Endodermal cell (in vitro differentiated cells): ENCODE results near the gene PSPC1. TPM values are rescaled to one million over a fixed set of nuclear protein-coding genes. Genes with fewer than 3 reads are reported as not detected.
"Not testable (repeated sequence)": the region's sequence is repeated elsewhere in the genome, so short reads cannot be mapped to it uniquely, and the experiment has no call there.

ENCODE experiments used
- DNase-seq: peaks from one replicate; pipeline ENCODE4 v3.0.0-alpha.2; 2017
- H3K27ac ChIP-seq: 2 replicates; pipeline ENCODE4 v1.5.1; 2013; ENCODE audit warnings: mild to moderate bottlenecking, low read depth, low read length, moderate library complexity
- H3K27me3 ChIP-seq: 2 replicates; pipeline ENCODE4 v1.6.1; 2013; ENCODE audit warnings: mild to moderate bottlenecking, low read length, moderate library complexity; ENCODE audit not compliant: insufficient read depth, control insufficient read depth, poor library complexity, severe bottlenecking
- H3K36me3 ChIP-seq: 2 replicates; pipeline ENCODE4 v1.7.0; 2013; ENCODE audit warnings: mild to moderate bottlenecking, low read length, moderate library complexity; ENCODE audit not compliant: control insufficient read depth, insufficient read depth
- H3K4me1 ChIP-seq: one replicate; pipeline ENCODE4 v1.7.0; 2013; ENCODE audit warnings: low read length; ENCODE audit not compliant: control insufficient read depth, insufficient read depth
- H3K4me3 ChIP-seq: 2 replicates; pipeline ENCODE4 v1.5.1; 2013; ENCODE audit warnings: mild to moderate bottlenecking, low read length, moderate library complexity
- H3K9ac ChIP-seq: 2 replicates; pipeline ENCODE4 v1.6.1; 2013; ENCODE audit warnings: mild to moderate bottlenecking, low read length, moderate library complexity; ENCODE audit not compliant: poor library complexity, severe bottlenecking; ENCODE audit errors: extremely low read depth
- H3K9me3 ChIP-seq: 2 replicates; pipeline ENCODE4 v1.6.1; 2013; ENCODE audit warnings: mild to moderate bottlenecking, low read length, moderate library complexity; ENCODE audit not compliant: control insufficient read depth
- H3K27ac Mint-ChIP-seq: 2 replicates; pipeline ENCODE4 v1.8.0; 2020; ENCODE audit warnings: mixed read lengths
- H3K27me3 Mint-ChIP-seq: 2 replicates; pipeline ENCODE4 v1.8.0; 2021; ENCODE audit warnings: mild to moderate bottlenecking, mixed read lengths; ENCODE audit not compliant: insufficient read depth
- H3K36me3 Mint-ChIP-seq: 2 replicates; pipeline ENCODE4 v1.8.0; 2020; ENCODE audit warnings: low read depth, mixed read lengths
- H3K4me1 Mint-ChIP-seq: 2 replicates; pipeline ENCODE4 v1.8.0; 2020; ENCODE audit warnings: mixed read lengths
- H3K4me3 Mint-ChIP-seq: 2 replicates; pipeline ENCODE4 v1.8.0; 2020; ENCODE audit warnings: mild to moderate bottlenecking, moderate library complexity, mixed read lengths
- H3K9me3 Mint-ChIP-seq: 2 replicates; pipeline ENCODE4 v1.8.0; 2020; ENCODE audit warnings: mild to moderate bottlenecking, mixed read lengths
- WGBS, 2 experiments: methylation state at CpG; one replicate each; pipeline versions ENCODE4 v1.1.5 to v1.1.7; 2013; ENCODE audit warnings: missing lambda C conversion rate in 2 of 2, mixed read lengths in 1 of 2; ENCODE audit not compliant: insufficient coverage in 1 of 2, insufficient read length in 1 of 2; 5-methylcytosine and 5-hydroxymethylcytosine counted together
- long read RNA-seq, 4 experiments: library from polyadenylated mRNA in 2 of 4; library from RNA in 1 of 4; library from capped mRNA in 1 of 4; stranded (forward) in 3 of 4; unstranded in 1 of 4; transcript quantifications; one replicate each; pipeline ENCODE4 v2.0.0, GENCODE V29; 2020 to 2021; ENCODE audit warnings: inconsistent platforms in 1 of 4
- polyA plus RNA-seq, 2 experiments: library from polyadenylated mRNA; stranded (reverse); fragments of 50-300 nt; gene quantifications; one replicate each; pipeline ENCODE4 v1.2.3, GENCODE V29; 2013
- total RNA-seq, 2 donors: library from RNA; stranded (reverse); fragmentation: NEBNext Ultra II Directional in 1 of 2; extraction: Animal tissue kit (Norgen Biotek cat#: 25700) in 1 of 2; gene quantifications; 2 replicates in 1 of 2; 3 replicates in 1 of 2; pipeline ENCODE4 v1.2.1, GENCODE V29; 2021
- TF ChIP-seq, protein P1 (sequence below): fragments of 200-600 bp; sonication (generic); conservative IDR thresholded peaks from 2 replicates; pipeline ENCODE4 v1.5.0; 2021; ENCODE audit warnings: antibody characterized with exemption, mild to moderate bottlenecking

Gene PSPC1, protein sequence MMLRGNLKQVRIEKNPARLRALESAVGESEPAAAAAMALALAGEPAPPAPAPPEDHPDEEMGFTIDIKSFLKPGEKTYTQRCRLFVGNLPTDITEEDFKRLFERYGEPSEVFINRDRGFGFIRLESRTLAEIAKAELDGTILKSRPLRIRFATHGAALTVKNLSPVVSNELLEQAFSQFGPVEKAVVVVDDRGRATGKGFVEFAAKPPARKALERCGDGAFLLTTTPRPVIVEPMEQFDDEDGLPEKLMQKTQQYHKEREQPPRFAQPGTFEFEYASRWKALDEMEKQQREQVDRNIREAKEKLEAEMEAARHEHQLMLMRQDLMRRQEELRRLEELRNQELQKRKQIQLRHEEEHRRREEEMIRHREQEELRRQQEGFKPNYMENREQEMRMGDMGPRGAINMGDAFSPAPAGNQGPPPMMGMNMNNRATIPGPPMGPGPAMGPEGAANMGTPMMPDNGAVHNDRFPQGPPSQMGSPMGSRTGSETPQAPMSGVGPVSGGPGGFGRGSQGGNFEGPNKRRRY
- total RNA-seq, result 10 to 100 TPM; 61.1 to 83.9 TPM
- 59.3 TPM for polyA plus RNA-seq (2013, experiment 1 of 2)
- polyA plus RNA-seq (2013, experiment 2 of 2), result 57.9 TPM
- long read RNA-seq, experiment 1, transcript PSPC1-201 (9 exons, 2,407 nt), result major isoform, 8 of 40 reads
- long read RNA-seq, experiment 1, partial matches to known transcripts, result 19 of 40 reads
- long read RNA-seq, experiment 1, other reads (novel, unspliced or antisense), result 7 of 40 reads
- long read RNA-seq, experiment 2, transcript PSPC1-204 (8 exons, 1,709 nt), result minor isoform, 7 of 71 reads
- long read RNA-seq, experiment 2, transcript PSPC1-203 (8 exons, 1,647 nt), result minor isoform, 14 of 71 reads
- long read RNA-seq, experiment 2, transcript PSPC1-201 (9 exons, 2,407 nt), result major isoform, 33 of 71 reads
- long read RNA-seq, experiment 2, partial matches to known transcripts, result 3 of 71 reads
- long read RNA-seq, experiment 2, other reads (novel, unspliced or antisense), result 12 of 71 reads
- long read RNA-seq, experiment 3, transcript PSPC1-204 (8 exons, 1,709 nt), result minor isoform, 41 of 411 reads
- long read RNA-seq, experiment 3, transcript PSPC1-206 (10 exons, 2,013 nt), result minor isoform, 10 of 411 reads
- long read RNA-seq, experiment 3, transcript PSPC1-201 (9 exons, 2,407 nt), result major isoform, 249 of 411 reads
- long read RNA-seq, experiment 3, transcript PSPC1-203 (8 exons, 1,647 nt), result minor isoform, 57 of 411 reads
- long read RNA-seq, experiment 3, partial matches to known transcripts, result 22 of 411 reads
- long read RNA-seq, experiment 3, other reads (novel, unspliced or antisense), result 32 of 411 reads
- long read RNA-seq, experiment 4, partial matches to known transcripts, result 1 of 2 reads
- long read RNA-seq, experiment 4, other reads (novel, unspliced or antisense), result 1 of 2 reads

DNA sequence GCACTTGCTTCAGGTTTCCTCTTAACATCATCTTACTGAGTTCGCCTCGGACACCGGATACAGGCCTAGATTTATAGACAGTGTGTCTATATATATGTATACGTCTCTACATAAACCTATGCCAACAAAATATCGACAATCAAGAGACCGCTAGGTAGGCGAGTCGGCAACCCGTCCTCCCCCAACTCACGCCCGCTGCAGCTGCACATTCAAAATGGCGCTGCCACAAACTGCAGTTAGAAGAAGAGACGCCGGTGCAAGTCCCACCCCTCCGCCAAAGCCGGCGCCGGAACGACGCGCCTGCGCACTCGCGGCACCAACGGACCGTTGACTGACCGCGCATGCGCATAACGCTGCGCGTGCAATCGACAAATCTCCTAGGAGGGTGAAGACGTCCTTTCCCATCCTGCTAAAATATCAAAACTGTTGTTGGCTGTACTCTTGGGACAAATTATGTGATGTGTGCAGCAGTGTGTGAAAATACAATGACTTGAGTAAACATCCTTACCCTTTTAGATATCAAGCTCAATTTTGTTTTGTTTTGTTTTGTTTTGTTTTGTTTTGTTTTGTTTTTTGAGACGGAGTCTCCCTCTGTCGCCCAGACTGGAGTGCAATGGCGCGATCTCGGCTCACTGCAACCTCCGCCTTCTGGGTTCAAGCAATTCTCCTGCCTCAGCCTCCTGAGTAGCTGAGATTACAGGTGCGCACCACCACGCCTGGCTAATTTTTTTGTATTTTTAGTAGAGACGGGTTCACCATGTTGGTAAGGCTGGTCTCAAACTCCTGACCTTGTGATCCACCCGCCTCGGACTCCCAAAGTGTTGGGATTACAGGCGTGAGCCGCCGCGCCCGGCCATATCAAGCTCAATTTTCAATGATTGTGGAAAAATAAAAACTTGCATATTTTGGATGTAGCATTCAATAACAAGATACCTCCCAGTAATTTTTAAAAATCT, at the start of gene PSPC1:
PSPC1 (minus strand) TSS at position 219 of the 956 bp plus-strand sequence; CDS start at position 31, 188 bp downstream.
- not testable (repeated sequence) for H3K4me1 Mint-ChIP-seq, H3K27me3 Mint-ChIP-seq, H3K9me3 ChIP-seq, H3K4me1 ChIP-seq, H3K27me3 ChIP-seq, H3K36me3 ChIP-seq, H3K36me3 Mint-ChIP-seq
- WGBS, 2 experiments, result 26 to 30% methylated on average over 36 to 49 of the region's 50 CpGs
- H3K27ac ChIP-seq, result peak within 1 kb of the TSS; percentile 94
- DNase-seq, result peak; percentile 97
- peak within 1 kb of the TSS; percentile 99 for H3K9ac ChIP-seq
- Mint-ChIP-seq H3K4me3 (peak within 1 kb of the TSS; percentile 97), H3K9me3 (peaks cover 19% of the 10 kb centered on the region), H3K27ac (peak within 1 kb of the TSS; percentile 99)
- H3K4me3 ChIP-seq, result peak within 1 kb of the TSS; percentile 86

DNA sequence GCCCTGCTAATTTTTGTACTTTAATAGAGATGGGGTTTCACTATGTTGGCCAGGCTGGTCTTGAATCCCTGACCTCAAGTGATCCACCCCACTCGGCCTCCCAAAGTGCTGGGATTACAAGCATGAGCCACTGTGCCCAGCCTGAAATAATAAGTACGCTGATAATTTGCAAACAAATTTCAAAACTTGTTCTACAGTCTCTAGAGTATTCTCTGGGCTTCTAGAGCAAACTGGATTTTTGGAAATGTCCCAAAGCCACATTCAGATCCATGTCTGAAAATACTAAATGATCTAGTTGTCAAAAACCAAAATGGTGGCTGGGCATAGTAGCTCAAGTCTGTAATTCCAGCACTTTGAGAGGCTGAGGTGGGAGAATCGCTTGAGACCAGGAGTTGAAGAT, 39.9 kb upstream of the PSPC1 start:
- H3K27ac Mint-ChIP-seq, result no peak overlapping the region
- no peak for DNase-seq
- 89 to 97% methylated on average over 2 to 3 of the region's 3 CpGs for WGBS, 2 experiments

More for the DNA sequence above, 39.9 kb upstream of the PSPC1 start:
- peaks cover 7% of the 10 kb centered on the region for H3K9me3 ChIP-seq
- H3K27me3 ChIP-seq, result no peaks in the 10 kb centered on the region
- no peaks in the 10 kb centered on the region for H3K4me1 ChIP-seq
- Mint-ChIP-seq H3K27me3 (no peaks in the 10 kb centered on the region), H3K36me3 (peaks cover 66% of the 10 kb centered on the region), H3K4me1 (no peaks in the 10 kb centered on the region), H3K9me3 (peaks cover 7% of the 10 kb centered on the region), H3K4me3 (no peak overlapping the region)
- no peak overlapping the region for H3K4me3 ChIP-seq
- H3K27ac ChIP-seq, result no peak overlapping the region
- peaks cover 47% of the 10 kb centered on the region for H3K36me3 ChIP-seq
- H3K9ac ChIP-seq, result no peak overlapping the region
- TF ChIP-seq, protein P1, sequence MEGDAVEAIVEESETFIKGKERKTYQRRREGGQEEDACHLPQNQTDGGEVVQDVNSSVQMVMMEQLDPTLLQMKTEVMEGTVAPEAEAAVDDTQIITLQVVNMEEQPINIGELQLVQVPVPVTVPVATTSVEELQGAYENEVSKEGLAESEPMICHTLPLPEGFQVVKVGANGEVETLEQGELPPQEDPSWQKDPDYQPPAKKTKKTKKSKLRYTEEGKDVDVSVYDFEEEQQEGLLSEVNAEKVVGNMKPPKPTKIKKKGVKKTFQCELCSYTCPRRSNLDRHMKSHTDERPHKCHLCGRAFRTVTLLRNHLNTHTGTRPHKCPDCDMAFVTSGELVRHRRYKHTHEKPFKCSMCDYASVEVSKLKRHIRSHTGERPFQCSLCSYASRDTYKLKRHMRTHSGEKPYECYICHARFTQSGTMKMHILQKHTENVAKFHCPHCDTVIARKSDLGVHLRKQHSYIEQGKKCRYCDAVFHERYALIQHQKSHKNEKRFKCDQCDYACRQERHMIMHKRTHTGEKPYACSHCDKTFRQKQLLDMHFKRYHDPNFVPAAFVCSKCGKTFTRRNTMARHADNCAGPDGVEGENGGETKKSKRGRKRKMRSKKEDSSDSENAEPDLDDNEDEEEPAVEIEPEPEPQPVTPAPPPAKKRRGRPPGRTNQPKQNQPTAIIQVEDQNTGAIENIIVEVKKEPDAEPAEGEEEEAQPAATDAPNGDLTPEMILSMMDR, result no peak
